Right lobe of liver (tissue), 6 donors: ENCODE data around the gene PJA2. TPM values are rescaled to one million over a fixed set of nuclear protein-coding genes. Genes with fewer than 3 reads are reported as not detected.

Experiments
- ATAC-seq, 4 donors: fragments of 200-7000 bp; cut with Tn5 transposase; one replicate each; pipeline ENCODE4 v1.9.1; 2020; ENCODE audit warnings: mild to moderate bottlenecking in 4 of 4, moderate library complexity in 4 of 4
- DNase-seq, 3 donors: peaks; one replicate each; pipeline ENCODE4 v3.0.0-alpha.2; 2020
- H3K27ac ChIP-seq, 3 donors: fragments of 200-600 bp; one replicate each; pipeline ENCODE4 v1.8.0; 2022
- H3K27me3 ChIP-seq, 2 donors: fragments of 200-600 bp; one replicate each; pipeline ENCODE4 v1.8.0; 2022
- H3K36me3 ChIP-seq, 4 donors: fragments of 200-600 bp; sonication (generic) in 1 of 4; one replicate each; pipeline versions ENCODE4 v1.5.1 to v1.8.0; 2017 to 2022; ENCODE audit warnings: control low read depth in 1 of 4
- H3K4me1 ChIP-seq, 4 donors: fragments of 200-600 bp; sonication (generic) in 1 of 4; one replicate each; pipeline versions ENCODE4 v1.5.1 to v1.8.0; 2017 to 2022; ENCODE audit warnings: control low read depth in 1 of 4
- H3K4me3 ChIP-seq, 3 donors: fragments of 200-600 bp; one replicate each; pipeline ENCODE4 v1.8.0; 2022
- H3K9me3 ChIP-seq, 4 donors: fragments of 200-600 bp; sonication (generic) in 1 of 4; one replicate each; pipeline versions ENCODE4 v1.5.1 to v1.8.0; 2017 to 2022; ENCODE audit warnings: control low read depth in 1 of 4
- POLR2A ChIP-seq: fragments of 450-650 bp; IDR thresholded peaks from one replicate; pipeline ENCODE4 v1.6.1; 2017; ENCODE audit warnings: antibody characterized with exemption, mild to moderate bottlenecking
- WGBS: methylation state at CpG from one replicate; pipeline ENCODE4 v1.1.6; 2018; ENCODE audit warnings: low coverage, low lambda C conversion rate; ENCODE audit not compliant: insufficient coverage; ENCODE audit errors: missing lambda C conversion rate; 5-methylcytosine and 5-hydroxymethylcytosine counted together
- intact Hi-C, 2 donors: fragments of 100-400 bp; cut with DNase I; formaldehyde crosslinking; loops; one replicate each; pipeline versions ENCODE4 v1.11.2 to v1.14.1; 2022
- total RNA-seq, 6 experiments: library from RNA; depleted of rRNA in 2 of 6; stranded (reverse); fragments of >200 nt in 2 of 6; fragmentation: NEBNext Ultra II Directional in 3 of 6; extraction: Animal tissue kit (Norgen Biotek cat#: 25700) in 3 of 6; gene quantifications; one replicate each; pipeline versions ENCODE4 v1.1.0 to v1.2.4, GENCODE V29; 2016 to 2023
- TF ChIP-seq, protein P1 (sequence below), 4 donors: fragments of 200-600 bp in 3 of 4; fragments of 450-650 bp in 1 of 4; IDR thresholded peaks; one replicate each; pipeline versions ENCODE4 v1.5.1 to v1.8.0; 2016 to 2022; ENCODE audit warnings: antibody characterized with exemption in 4 of 4, mild to moderate bottlenecking in 2 of 4
- donor health status: DM: no; HTN: yes; CAD: no.
- donor health status: DM: no; HTN: no; CAD: no.
- donor health status: DM: no; HTN: no; CAD: no.
- donor health status: DM: no; HTN: yes; CAD: no.
- donor health status: DM: no; HTN: yes; CAD: no.

PJA2 gene
- total RNA-seq, 6 experiments from 2014 or later, result 34.2 to 47.3 (median 40.8) TPM

DNA sequence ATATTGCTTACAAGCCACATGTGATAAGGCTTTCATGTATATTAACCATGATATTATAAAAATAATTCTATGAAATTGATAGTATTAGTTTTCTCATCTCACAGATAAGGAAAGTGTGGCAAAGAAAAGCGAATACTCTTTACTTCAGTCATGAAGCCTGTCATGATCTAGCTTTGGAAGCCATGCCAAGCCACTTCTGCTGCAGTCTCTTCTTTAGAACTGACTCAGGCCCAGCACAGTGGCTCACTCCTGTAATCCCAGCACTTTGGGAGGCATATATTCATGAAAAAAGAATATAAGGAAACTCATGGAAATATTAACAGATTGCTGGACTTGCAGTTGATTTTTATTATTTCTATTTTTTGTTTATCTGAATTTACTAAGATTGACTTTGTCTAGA, 42.9 kb upstream of the PJA2 start:
- Histone ChIP-seq H3K27me3 (no peaks in the 10 kb centered on the region), H3K27ac (no peak overlapping the region), H3K36me3 (no peaks in the 10 kb centered on the region), H3K4me3 (no peak overlapping the region), H3K9me3 (no peaks in the 10 kb centered on the region), H3K4me1 (no peaks in the 10 kb centered on the region)
- WGBS, result 92% methylated on average over 1 of the region's 1 CpG
- ATAC-seq, result no peak
- intact Hi-C loops, result no loop called here
- TF ChIP-seq POLR2A, result no peak
- TF ChIP-seq, protein P1, sequence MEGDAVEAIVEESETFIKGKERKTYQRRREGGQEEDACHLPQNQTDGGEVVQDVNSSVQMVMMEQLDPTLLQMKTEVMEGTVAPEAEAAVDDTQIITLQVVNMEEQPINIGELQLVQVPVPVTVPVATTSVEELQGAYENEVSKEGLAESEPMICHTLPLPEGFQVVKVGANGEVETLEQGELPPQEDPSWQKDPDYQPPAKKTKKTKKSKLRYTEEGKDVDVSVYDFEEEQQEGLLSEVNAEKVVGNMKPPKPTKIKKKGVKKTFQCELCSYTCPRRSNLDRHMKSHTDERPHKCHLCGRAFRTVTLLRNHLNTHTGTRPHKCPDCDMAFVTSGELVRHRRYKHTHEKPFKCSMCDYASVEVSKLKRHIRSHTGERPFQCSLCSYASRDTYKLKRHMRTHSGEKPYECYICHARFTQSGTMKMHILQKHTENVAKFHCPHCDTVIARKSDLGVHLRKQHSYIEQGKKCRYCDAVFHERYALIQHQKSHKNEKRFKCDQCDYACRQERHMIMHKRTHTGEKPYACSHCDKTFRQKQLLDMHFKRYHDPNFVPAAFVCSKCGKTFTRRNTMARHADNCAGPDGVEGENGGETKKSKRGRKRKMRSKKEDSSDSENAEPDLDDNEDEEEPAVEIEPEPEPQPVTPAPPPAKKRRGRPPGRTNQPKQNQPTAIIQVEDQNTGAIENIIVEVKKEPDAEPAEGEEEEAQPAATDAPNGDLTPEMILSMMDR (IDR thresholded peaks at IDR 0.05), result no peak
- DNase-seq, result no peak

DNA sequence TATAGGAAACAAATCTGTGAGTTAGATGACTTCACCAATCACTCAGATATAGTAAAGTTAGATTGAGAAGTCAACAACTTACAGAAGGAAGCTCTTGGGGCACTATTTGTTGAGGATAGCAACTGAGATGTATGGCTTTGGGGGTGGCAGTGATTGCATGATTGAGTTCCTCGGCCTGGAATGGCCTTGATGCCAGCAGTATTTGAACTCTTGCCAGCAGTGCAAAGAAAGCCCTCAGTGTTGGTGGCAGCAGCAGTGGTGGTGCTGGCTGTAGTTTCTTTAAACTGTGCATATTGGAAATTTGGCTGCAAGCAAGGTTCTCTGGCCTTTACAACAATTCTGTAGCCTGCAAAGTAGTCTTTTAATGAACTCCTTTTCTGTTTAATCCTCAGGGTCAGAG, 41.4 kb upstream of the PJA2 start:
- H3K27me3 ChIP-seq, result no peaks in the 10 kb centered on the region
- H3K4me1 ChIP-seq, result no peaks in the 10 kb centered on the region
- WGBS, result 17% methylated on average over 1 of the region's 1 CpG
- H3K4me3 ChIP-seq, result no peak overlapping the region
- H3K27ac ChIP-seq, result no peak overlapping the region
- intact Hi-C loops, result no loop called here
- ATAC-seq (peak; percentile 37 to 67 (median 48)), DNase-seq (no peak)
- TF ChIP-seq, protein P1 (IDR thresholded peaks at IDR 0.05), result no peak
- TF ChIP-seq POLR2A, result no peak
- no peaks in the 10 kb centered on the region for H3K36me3 ChIP-seq
- no peaks in the 10 kb centered on the region for H3K9me3 ChIP-seq

DNA sequence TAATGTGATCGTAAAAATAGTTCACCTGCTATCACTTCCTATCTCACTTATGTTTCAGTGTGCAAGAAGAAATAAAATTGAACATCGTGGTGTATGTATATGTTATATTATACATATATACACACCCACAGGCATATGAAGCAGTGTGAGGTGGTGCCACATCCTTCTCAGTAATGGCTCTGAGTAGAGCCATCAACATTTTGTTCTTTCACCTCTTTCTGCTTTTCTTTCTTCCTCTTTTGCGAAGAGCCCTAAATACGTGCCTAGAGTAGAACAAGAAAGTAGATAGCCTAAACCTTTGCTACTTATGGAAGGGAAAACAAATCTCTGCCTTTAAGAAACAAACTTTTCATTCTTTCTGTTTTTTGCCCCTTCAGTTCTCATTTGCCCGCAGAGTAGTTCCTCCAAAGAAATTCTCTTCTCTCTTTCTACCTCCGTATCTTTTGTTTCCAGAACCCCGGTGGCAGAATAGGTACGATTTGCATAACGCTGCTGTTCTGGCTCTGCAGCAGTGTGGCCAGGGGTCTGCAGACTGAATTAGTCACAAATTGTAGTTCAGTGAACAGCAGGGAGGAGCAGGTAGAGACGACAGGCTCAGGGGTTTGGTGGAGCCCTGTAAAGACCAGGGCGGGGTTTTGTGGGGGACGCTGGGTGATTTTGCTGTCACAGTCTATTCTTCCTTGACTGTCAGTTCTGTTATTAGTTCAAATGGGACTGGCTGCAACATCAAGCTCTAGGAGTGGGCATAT, 40.5 kb upstream of the PJA2 start:
- no peak for DNase-seq
- Histone ChIP-seq H3K27ac (no peak overlapping the region), H3K36me3 (no peaks in the 10 kb centered on the region), H3K27me3 (no peaks in the 10 kb centered on the region), H3K4me1 (no peaks in the 10 kb centered on the region), H3K9me3 (no peaks in the 10 kb centered on the region), H3K4me3 (no peak overlapping the region)
- WGBS, result 79% methylated on average over 9 of the region's 12 CpGs
- intact Hi-C loops, result no loop called here
- TF ChIP-seq POLR2A, result no peak
- TF ChIP-seq, protein P1 (IDR thresholded peaks at IDR 0.05), result no peak
- ATAC-seq, result no peak

- 95% methylated on average over 3 of the region's 4 CpGs for WGBS
- no peak for TF ChIP-seq POLR2A
- TF ChIP-seq, protein P1 (IDR thresholded peaks at IDR 0.05), result no peak
- DNase-seq, result no peak
- H3K4me3 ChIP-seq, result no peak overlapping the region
- H3K27ac ChIP-seq, result no peak overlapping the region
- intact Hi-C loops, result no loop called here
- no peaks in the 10 kb centered on the region for H3K27me3 ChIP-seq
- H3K36me3 ChIP-seq, result no peaks in the 10 kb centered on the region
- ATAC-seq, result no peak
- H3K9me3 ChIP-seq, result no peaks in the 10 kb centered on the region
- H3K4me1 ChIP-seq, result no peaks in the 10 kb centered on the region
Measured at GRCh38 chr5:109448838-109449237, 39.1 kb upstream of the PJA2 start.
